ENCODE measurements around the gene HTRA3.

Gene HTRA3

GRCh38 chr4:8269535-8270417 lies at the start of gene HTRA3:
Gene HTRA3 (plus strand): TSS chr4:8269754. CDS start chr4:8269969, 215 bp downstream.
- DNase-seq (ENCODE audit: low read depth) = no peak

GRCh38 chr4:8220661-8221450 lies 48.7 kb upstream of the HTRA3 start:
- no peak for DNase-seq (ENCODE audit: low read depth)

- no peak for DNase-seq (ENCODE audit: low read depth)
These were observed 48.1 kb upstream of the HTRA3 start for GRCh38 chr4:8221476-8221875.

- no peak for DNase-seq (ENCODE audit: low read depth)
These were observed 47.6 kb upstream of the HTRA3 start for GRCh38 chr4:8221985-8222384.

- DNase-seq (ENCODE audit: low read depth) = no peak
These were observed 46.8 kb upstream of the HTRA3 start for GRCh38 chr4:8222609-8223388.

- no peak for DNase-seq (ENCODE audit: low read depth)
These were observed 45.1 kb upstream of the HTRA3 start for GRCh38 chr4:8224267-8224974.

- DNase-seq (ENCODE audit: low read depth) = no peak
These were observed 44.5 kb upstream of the HTRA3 start for GRCh38 chr4:8224975-8225625.

GRCh38 chr4:8225706-8226443 lies 43.7 kb upstream of the HTRA3 start:
- no peak for DNase-seq (ENCODE audit: low read depth)

GRCh38 chr4:8227201-8227770 lies 42.3 kb upstream of the HTRA3 start:
- DNase-seq (ENCODE audit: low read depth) = no peak

- DNase-seq (ENCODE audit: low read depth) = no peak
These were observed 41.7 kb upstream of the HTRA3 start for GRCh38 chr4:8227771-8228318.

GRCh38 chr4:8228319-8229250 lies 41.0 kb upstream of the HTRA3 start:
- DNase-seq (ENCODE audit: low read depth) = peak; percentile 49

- no peak for DNase-seq (ENCODE audit: low read depth)
These were observed 40.1 kb upstream of the HTRA3 start for GRCh38 chr4:8229331-8229975.

GRCh38 chr4:8230033-8230432 lies 39.5 kb upstream of the HTRA3 start:
- DNase-seq (ENCODE audit: low read depth) = no peak

- no peak for DNase-seq (ENCODE audit: low read depth)
These were observed 38.7 kb upstream of the HTRA3 start for GRCh38 chr4:8230891-8231290.

GRCh38 chr4:8231551-8232049 lies 38.0 kb upstream of the HTRA3 start:
- DNase-seq (ENCODE audit: low read depth) = no peak

- DNase-seq (ENCODE audit: low read depth) = no peak
These were observed 36.8 kb upstream of the HTRA3 start for GRCh38 chr4:8232748-8233147.

GRCh38 chr4:8233672-8234484 lies 35.7 kb upstream of the HTRA3 start:
- DNase-seq (ENCODE audit: low read depth) = no peak

All from stimulated activated CD8-positive, alpha-beta memory T cell treated with anti-CD3 and anti-CD28 coated beads, Interleukin-12 subunit alpha, Interleukin-12 subunit beta, amount 100 ng/mL, for 1 hour (primary cell).